Ishikawa (cell line): Measurements from ENCODE around the gene GALNT14.

Source experiments
- CREB1 ChIP-seq: IDR thresholded peaks from 2 replicates; pipeline ENCODE4 v1.6.1; 2012; ENCODE audit warnings: low read depth
- EGR1 ChIP-seq: IDR thresholded peaks from 2 replicates; pipeline ENCODE4 v1.6.1; 2012
- FOXM1 ChIP-seq: IDR thresholded peaks from 2 replicates; pipeline ENCODE4 v1.6.1; 2012; ENCODE audit warnings: low read depth, borderline replicate concordance
- NFIC ChIP-seq: IDR thresholded peaks from 2 replicates; pipeline ENCODE4 v1.6.1; 2012
- RAD21 ChIP-seq: IDR thresholded peaks from 2 replicates; pipeline ENCODE4 v1.6.1; 2012; ENCODE audit warnings: low read depth
- TAF1 ChIP-seq: IDR thresholded peaks from 2 replicates; pipeline ENCODE4 v1.6.1; 2012; ENCODE audit warnings: low read depth, mild to moderate bottlenecking
- TEAD4 ChIP-seq: IDR thresholded peaks from 2 replicates; pipeline ENCODE4 v1.6.1; 2012
- YY1 ChIP-seq: IDR thresholded peaks from 2 replicates; pipeline ENCODE4 v1.6.1; 2012; ENCODE audit warnings: low read depth
- TF ChIP-seq, protein P1 (sequence below): IDR thresholded peaks from 2 replicates; pipeline ENCODE4 v1.6.1; 2012
- TF ChIP-seq, protein P2 (sequence below): IDR thresholded peaks from 2 replicates; pipeline ENCODE4 v1.6.1; 2012

DNA sequence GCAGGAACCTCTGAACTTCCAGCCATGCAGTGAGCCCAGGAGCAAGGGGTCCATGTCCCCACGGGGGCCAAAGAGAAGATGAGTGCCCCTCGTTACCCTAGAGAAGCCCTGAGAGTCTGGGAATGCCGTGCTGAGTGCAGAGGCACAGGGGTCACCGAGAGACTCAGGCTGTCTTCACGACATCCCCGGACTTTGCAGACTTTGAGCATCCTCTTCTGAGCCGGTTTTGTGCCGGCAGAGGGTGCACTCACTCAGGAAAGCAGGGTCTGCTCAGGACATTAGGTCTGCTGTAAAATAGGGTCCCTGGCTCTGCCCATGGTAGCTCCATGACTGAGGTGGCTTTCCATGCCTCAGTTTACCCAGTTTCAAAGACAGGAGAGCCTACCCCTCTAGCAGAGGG, 71.0 kb downstream of the GALNT14 start:
- no peak for TF ChIP-seq TAF1
- no peak for TF ChIP-seq EGR1
- TF ChIP-seq CREB1: no peak
- no peak for TF ChIP-seq RAD21
- TF ChIP-seq, protein P1, sequence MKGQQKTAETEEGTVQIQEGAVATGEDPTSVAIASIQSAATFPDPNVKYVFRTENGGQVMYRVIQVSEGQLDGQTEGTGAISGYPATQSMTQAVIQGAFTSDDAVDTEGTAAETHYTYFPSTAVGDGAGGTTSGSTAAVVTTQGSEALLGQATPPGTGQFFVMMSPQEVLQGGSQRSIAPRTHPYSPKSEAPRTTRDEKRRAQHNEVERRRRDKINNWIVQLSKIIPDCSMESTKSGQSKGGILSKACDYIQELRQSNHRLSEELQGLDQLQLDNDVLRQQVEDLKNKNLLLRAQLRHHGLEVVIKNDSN: no peak
- TF ChIP-seq, protein P2, sequence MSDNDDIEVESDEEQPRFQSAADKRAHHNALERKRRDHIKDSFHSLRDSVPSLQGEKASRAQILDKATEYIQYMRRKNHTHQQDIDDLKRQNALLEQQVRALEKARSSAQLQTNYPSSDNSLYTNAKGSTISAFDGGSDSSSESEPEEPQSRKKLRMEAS: no peak
- no peak for TF ChIP-seq YY1
- no peak for TF ChIP-seq NFIC
- no peak for TF ChIP-seq FOXM1
- TF ChIP-seq TEAD4: no peak
